C4-2B (cell line): ENCODE data around the gene TOP1.

Experiments used
- H3K27ac ChIP-seq: fragments of 450-650 bp; 2 replicates; pipeline ENCODE4 v1.5.1; 2017
- CTCF ChIP-seq: fragments of 450-650 bp; conservative IDR thresholded peaks from 2 replicates; pipeline ENCODE4 v1.5.1; 2017; ENCODE audit warnings: mild to moderate bottlenecking
- ZFX ChIP-seq: fragments of 450-650 bp; IDR thresholded peaks from 2 replicates; pipeline ENCODE4 v1.6.1; 2017

The TOP1 gene

GRCh38 chr20:41098703-41099250 is 70.2 kb downstream of the TOP1 start:
- TF ChIP-seq CTCF, result no peak
- no peak for TF ChIP-seq ZFX
- H3K27ac ChIP-seq, result no peak overlapping the region

GRCh38 chr20:41100001-41100480 is 71.4 kb downstream of the TOP1 start:
- no peak for TF ChIP-seq CTCF
- no peak for TF ChIP-seq ZFX

GRCh38 chr20:41101660-41102059 is 73.0 kb downstream of the TOP1 start:
- H3K27ac ChIP-seq, result no peak overlapping the region
- no peak for TF ChIP-seq ZFX
- TF ChIP-seq CTCF, result no peak

More at GRCh38 chr20:41100001-41100480, 71.4 kb downstream of the TOP1 start:
- H3K27ac ChIP-seq, result no peak overlapping the region

GRCh38 chr20:41108531-41108930 is 79.9 kb downstream of the TOP1 start:
- no peak overlapping the region for H3K27ac ChIP-seq
- TF ChIP-seq CTCF, result no peak
- TF ChIP-seq ZFX, result no peak

GRCh38 chr20:41110012-41110411 is 81.4 kb downstream of the TOP1 start:
- no peak overlapping the region for H3K27ac ChIP-seq
- TF ChIP-seq ZFX (no peak), CTCF (no peak)

- no peak for TF ChIP-seq ZFX
- no peak overlapping the region for H3K27ac ChIP-seq
Observed at GRCh38 chr20:41110930-41111577, 82.4 kb downstream of the TOP1 start.

- no peak for TF ChIP-seq CTCF
- no peak for TF ChIP-seq ZFX
- no peak overlapping the region for H3K27ac ChIP-seq
Observed at GRCh38 chr20:41111578-41111951, 82.9 kb downstream of the TOP1 start.
